ENCODE data around the gene OR2M3.

OR2M3 gene

GRCh38 chr1:248196965-248197364, at the start of gene OR2M3:
Gene OR2M3 (plus strand): TSS chr1:248197265. CDS start chr1:248203068, 5,803 bp downstream.
- ATAC-seq (no peak), DNase-seq (ENCODE audit: low spot score in 2 of 2) (no peak)
- Mint-ChIP-seq H3K4me1 (no peaks in the 10 kb centered on the region), H3K9me3 (peaks cover 10% of the 10 kb centered on the region), H3K4me3 (no peak within 1 kb of the TSS), H3K27ac (no peak within 1 kb of the TSS), H3K36me3 (no peaks in the 10 kb centered on the region)

DNA sequence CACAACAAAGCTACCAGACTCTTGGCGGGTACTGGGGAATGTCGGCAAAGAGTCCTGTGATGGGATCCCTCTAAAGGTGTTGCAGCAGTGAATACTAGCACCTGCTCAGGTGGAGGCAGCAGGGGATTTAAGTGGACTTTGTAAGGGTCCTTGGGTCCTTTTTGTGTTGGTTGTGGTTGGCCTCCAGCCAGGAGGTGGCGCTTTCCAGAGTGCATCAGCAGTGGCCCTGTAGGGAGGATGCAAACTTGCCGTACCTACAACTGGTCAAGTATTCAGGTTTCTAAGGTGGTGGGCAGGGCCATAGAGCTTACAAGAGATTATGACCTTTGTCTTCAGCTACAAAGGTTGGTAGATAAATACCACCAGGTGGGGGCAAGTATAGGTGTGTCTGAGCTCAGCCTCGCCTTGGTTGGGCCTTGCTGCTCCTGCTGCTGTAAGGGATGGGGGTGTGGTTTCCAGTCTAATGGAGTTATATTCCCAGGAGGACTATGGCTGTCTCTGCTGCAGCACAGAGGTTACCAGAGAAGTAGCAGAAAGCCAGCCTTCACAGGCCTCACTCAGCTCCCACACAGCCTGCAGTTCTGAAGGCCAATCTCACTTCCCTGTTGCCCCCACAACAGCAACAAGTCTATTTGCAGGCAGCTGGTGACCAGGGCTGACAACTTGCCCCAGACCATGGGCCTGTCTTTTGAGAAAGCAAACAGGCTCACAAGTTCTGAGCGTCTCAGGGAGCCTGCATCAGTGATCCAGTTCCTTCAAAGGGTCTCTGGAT, 44.8 kb upstream of the OR2M3 start:
- DNase-seq (ENCODE audit: low spot score in 2 of 2) (no peak), ATAC-seq (no peak)
- no peak overlapping the region for H3K4me3 Mint-ChIP-seq
- H3K4me1 Mint-ChIP-seq: no peaks in the 10 kb centered on the region
- H3K27ac Mint-ChIP-seq: no peak overlapping the region
- H3K9me3 Mint-ChIP-seq: peaks cover 5% of the 10 kb centered on the region
- no peaks in the 10 kb centered on the region for H3K36me3 Mint-ChIP-seq

DNA sequence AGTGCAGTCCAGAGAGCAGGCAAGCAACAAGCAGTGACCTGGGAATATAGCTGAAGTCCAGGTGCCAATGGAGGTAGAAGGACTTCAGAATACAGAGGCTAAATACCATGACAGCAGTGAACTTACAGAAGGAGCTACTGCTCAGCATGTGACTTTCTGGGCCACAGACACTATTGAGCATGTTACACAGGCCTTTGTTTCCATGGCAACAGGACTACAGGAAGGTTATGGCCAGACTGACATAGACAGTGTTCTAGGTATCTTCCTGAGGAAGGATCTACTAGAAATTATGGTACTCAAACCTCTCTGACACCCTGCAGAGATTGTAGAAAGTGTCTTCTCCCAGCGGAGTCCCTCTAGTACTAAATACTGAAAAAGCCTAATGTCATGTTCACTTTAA, 41.1 kb upstream of the OR2M3 start:
- no peak overlapping the region for H3K27ac Mint-ChIP-seq

GRCh38 chr1:248158758-248159157, 38.3 kb upstream of the OR2M3 start:
- Mint-ChIP-seq H3K36me3 (no peaks in the 10 kb centered on the region), H3K4me1 (no peaks in the 10 kb centered on the region), H3K27ac (no peak overlapping the region), H3K9me3 (no peaks in the 10 kb centered on the region), H3K4me3 (no peak overlapping the region)
- no peak for DNase-seq (ENCODE audit: low spot score in 2 of 2)
- no peak for ATAC-seq

More for the DNA sequence above, 41.1 kb upstream of the OR2M3 start:
- no peak for DNase-seq (ENCODE audit: low spot score in 2 of 2)
- Mint-ChIP-seq H3K4me3 (no peak overlapping the region), H3K9me3 (no peaks in the 10 kb centered on the region), H3K4me1 (no peaks in the 10 kb centered on the region), H3K36me3 (no peaks in the 10 kb centered on the region)
- no peak for ATAC-seq

DNA sequence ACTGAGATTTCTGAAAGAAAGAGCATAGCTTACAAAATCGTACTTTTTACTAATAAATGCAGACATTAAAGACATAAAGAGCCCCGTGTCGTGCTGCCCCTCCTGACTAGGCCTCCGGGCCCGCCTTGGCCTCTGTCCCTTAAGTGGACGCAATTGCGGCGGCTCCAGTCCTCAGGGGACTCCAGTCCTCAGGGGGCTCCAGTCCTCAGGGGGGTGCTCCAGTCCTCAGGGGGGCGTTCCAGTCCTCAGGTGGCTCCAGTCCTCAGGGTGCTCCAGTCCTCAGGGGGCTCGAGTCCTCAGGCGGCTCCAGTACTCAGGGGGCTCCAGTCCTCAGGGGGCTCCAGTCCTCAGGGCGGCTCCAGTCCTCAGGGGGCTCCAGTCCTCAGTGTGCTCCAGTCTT, 33.0 kb upstream of the OR2M3 start:
- DNase-seq (ENCODE audit: low spot score in 2 of 2) (no peak), ATAC-seq (no peak)
- Mint-ChIP-seq H3K9me3 (no peaks in the 10 kb centered on the region), H3K4me1 (no peaks in the 10 kb centered on the region), H3K36me3 (no peaks in the 10 kb centered on the region), H3K27ac (no peak overlapping the region), H3K4me3 (no peak overlapping the region)

DNA sequence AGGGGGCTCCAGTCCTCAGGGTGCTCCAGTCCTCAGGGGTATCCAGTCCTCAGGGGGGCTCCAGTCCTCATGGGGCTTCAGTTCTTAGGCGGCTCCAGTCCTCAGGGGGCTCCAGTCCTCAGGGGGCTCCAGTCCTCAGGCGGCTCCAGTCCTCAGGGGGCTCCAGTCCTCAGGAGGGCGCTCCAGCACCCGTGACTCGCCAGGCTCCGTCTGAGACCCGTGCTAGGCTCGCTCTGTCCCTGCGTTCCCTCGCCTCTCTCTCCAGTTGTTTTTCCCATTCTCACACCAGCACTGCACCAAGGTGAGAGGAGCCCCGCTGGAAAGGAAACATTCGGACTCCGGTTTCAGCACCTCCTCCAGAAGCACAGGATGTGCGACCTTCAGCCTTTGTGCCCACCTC, 31.9 kb upstream of the OR2M3 start:
- no peak for ATAC-seq
- no peak overlapping the region for H3K27ac Mint-ChIP-seq
- H3K9me3 Mint-ChIP-seq: no peaks in the 10 kb centered on the region
- no peak for DNase-seq (ENCODE audit: low spot score in 2 of 2)
- no peaks in the 10 kb centered on the region for H3K36me3 Mint-ChIP-seq
- no peak overlapping the region for H3K4me3 Mint-ChIP-seq
- no peaks in the 10 kb centered on the region for H3K4me1 Mint-ChIP-seq

- Mint-ChIP-seq H3K4me1 (no peaks in the 10 kb centered on the region), H3K36me3 (no peaks in the 10 kb centered on the region), H3K4me3 (no peak within 1 kb of the TSS), H3K27ac (no peak within 1 kb of the TSS), H3K9me3 (no peaks in the 10 kb centered on the region)
- DNase-seq (ENCODE audit: low spot score in 2 of 2) (no peak), ATAC-seq (no peak)
These were observed 22.5 kb upstream of the OR2M3 start, which contains the start of gene OR2M2 for GRCh38 chr1:248174521-248174920. Gene OR2M2 (plus strand): TSS chr1:248174821. CDS start chr1:248179986, 5,165 bp downstream.

GRCh38 chr1:248183996-248184395, 13.1 kb upstream of the OR2M3 start:
- DNase-seq (ENCODE audit: low spot score in 2 of 2): no peak
- Mint-ChIP-seq H3K27ac (no peak overlapping the region), H3K9me3 (peaks cover 16% of the 10 kb centered on the region), H3K4me1 (no peaks in the 10 kb centered on the region), H3K4me3 (no peak overlapping the region), H3K36me3 (no peaks in the 10 kb centered on the region)
- no peak for ATAC-seq

DNA sequence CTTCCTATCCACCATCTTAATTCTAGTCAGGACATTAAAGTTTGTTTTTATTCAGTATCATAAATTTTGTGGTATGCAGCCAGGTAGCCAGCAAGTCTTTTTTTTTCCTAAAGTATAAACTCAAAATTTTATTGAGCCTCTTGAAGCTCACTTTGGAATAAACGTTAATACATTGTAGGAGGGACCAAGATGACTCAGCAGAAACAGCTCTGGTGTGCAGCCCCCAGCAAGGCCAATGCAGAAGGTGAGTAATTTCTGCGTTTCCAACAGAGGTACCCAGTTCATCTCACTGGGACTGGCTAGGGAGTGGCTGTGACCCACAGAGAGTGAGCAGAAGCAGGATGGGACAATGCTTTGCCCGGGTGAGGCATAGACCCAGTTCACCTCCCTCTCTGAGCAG, 9.7 kb upstream of the OR2M3 start:
- Mint-ChIP-seq H3K4me1 (no peaks in the 10 kb centered on the region), H3K36me3 (no peaks in the 10 kb centered on the region), H3K4me3 (no peak overlapping the region), H3K9me3 (peaks cover 24% of the 10 kb centered on the region), H3K27ac (no peak overlapping the region)
- ATAC-seq: no peak
- DNase-seq (ENCODE audit: low spot score in 2 of 2): no peak

- H3K4me1 Mint-ChIP-seq: no peaks in the 10 kb centered on the region
- no peak overlapping the region for H3K27ac Mint-ChIP-seq
- ATAC-seq (no peak), DNase-seq (ENCODE audit: low spot score in 2 of 2) (no peak)
- H3K4me3 Mint-ChIP-seq: no peak overlapping the region
- H3K36me3 Mint-ChIP-seq: no peaks in the 10 kb centered on the region
- H3K9me3 Mint-ChIP-seq: peaks cover 18% of the 10 kb centered on the region
These were observed 8.0 kb upstream of the OR2M3 start for GRCh38 chr1:248189026-248189425.

GRCh38 chr1:248194117-248194516, 2.9 kb upstream of the OR2M3 start:
- H3K9me3 Mint-ChIP-seq: peaks cover 17% of the 10 kb centered on the region
- DNase-seq (ENCODE audit: low spot score in 2 of 2) (no peak), ATAC-seq (no peak)
- no peak overlapping the region for H3K4me3 Mint-ChIP-seq
- H3K4me1 Mint-ChIP-seq: no peaks in the 10 kb centered on the region
- H3K27ac Mint-ChIP-seq: no peak overlapping the region
- H3K36me3 Mint-ChIP-seq: no peaks in the 10 kb centered on the region

- Mint-ChIP-seq H3K27ac (no peak overlapping the region), H3K4me1 (no peaks in the 10 kb centered on the region), H3K9me3 (peaks cover 6% of the 10 kb centered on the region), H3K36me3 (no peaks in the 10 kb centered on the region), H3K4me3 (no peak overlapping the region)
- ATAC-seq (no peak), DNase-seq (ENCODE audit: low spot score in 2 of 2) (no peak)
These were observed 18.8 kb downstream of the OR2M3 start for GRCh38 chr1:248215880-248216279.

GRCh38 chr1:248225537-248225936, 28.5 kb downstream of the OR2M3 start:
- Mint-ChIP-seq H3K9me3 (peaks cover 8% of the 10 kb centered on the region), H3K36me3 (no peaks in the 10 kb centered on the region), H3K27ac (no peak overlapping the region), H3K4me1 (no peaks in the 10 kb centered on the region), H3K4me3 (no peak overlapping the region)
- ATAC-seq (no peak), DNase-seq (ENCODE audit: low spot score in 2 of 2) (no peak)

DNA sequence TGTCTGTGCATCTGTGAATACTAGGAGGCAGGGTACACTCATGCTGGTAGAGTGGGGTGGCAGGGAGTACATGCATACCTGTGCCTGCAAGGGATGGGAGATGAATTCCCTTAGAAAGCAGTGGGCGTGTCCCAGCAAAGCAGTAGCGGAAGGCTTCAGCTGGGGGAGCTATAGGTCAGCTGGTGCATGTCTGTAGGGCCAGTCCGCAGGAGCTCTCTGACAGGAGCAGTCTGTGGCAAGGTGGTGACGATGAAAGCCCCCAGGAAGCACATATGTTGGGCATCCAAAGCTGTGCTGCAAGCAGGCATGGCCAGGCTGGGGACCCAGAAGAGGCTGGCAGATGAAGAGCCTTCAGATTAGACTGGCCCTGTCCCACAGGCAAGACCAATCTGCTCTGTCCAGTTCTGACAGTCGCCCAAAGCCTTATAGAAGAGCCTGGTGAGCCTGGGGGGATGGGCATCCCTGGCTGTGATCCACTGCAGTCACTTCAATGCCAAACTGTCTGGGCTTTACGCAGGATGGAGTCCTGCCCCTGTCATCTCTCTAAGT, 32.4 kb downstream of the OR2M3 start:
- Mint-ChIP-seq H3K27ac (no peak overlapping the region), H3K36me3 (no peaks in the 10 kb centered on the region), H3K9me3 (peaks cover 8% of the 10 kb centered on the region), H3K4me1 (no peaks in the 10 kb centered on the region), H3K4me3 (no peak overlapping the region)
- DNase-seq (ENCODE audit: low spot score in 2 of 2): no peak
- no peak for ATAC-seq

DNA sequence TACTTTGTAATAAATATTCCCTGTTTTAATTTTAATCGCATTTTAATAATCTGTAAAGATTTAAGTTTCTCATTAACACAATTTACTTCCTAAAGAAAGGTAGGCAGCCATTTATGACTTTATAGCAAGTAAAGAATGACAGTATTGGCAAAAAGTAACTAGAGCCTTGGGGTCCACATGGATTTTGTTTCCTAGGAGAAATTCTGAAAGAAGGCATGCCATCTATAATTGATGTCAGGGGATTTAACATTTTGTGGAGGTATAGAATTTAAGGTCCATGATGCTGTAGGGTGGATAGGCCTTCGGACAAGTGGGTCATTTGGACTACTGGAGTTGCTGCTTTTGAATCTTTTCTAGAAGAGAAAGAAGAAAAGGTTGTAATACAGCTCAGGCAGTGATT, 34.1 kb downstream of the OR2M3 start, which contains the start of gene OR2M4:
OR2M4 (plus strand) TSS at position 301 of the 400 bp plus-strand sequence. CDS start 7,512 bp downstream, outside the sequence.
- ATAC-seq (no peak), DNase-seq (ENCODE audit: low spot score in 2 of 2) (no peak)
- H3K9me3 Mint-ChIP-seq: peaks cover 3% of the 10 kb centered on the region
- no peaks in the 10 kb centered on the region for H3K36me3 Mint-ChIP-seq
- H3K4me3 Mint-ChIP-seq: no peak within 1 kb of the TSS
- H3K27ac Mint-ChIP-seq: no peak within 1 kb of the TSS
- H3K4me1 Mint-ChIP-seq: no peaks in the 10 kb centered on the region

DNA sequence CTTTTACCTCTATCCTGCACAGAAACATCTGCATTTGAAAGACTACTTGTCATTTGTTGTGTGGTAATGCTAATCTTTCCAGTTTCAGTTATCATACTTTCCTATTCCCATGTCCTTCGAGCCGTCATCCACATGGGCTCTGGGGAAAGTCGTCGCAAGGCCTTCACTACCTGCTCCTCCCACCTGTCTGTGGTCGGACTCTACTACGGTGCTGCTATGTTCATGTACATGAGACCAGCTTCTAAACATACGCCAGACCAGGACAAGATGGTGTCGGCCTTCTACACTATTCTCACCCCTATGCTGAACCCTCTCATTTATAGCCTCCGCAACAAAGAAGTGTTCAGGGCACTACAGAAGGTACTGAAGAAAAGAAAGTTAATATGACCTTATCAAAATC, 42.4 kb downstream of the OR2M3 start:
- no peak for ATAC-seq
- no peaks in the 10 kb centered on the region for H3K9me3 Mint-ChIP-seq
- H3K27ac Mint-ChIP-seq: no peak overlapping the region
- no peak overlapping the region for H3K4me3 Mint-ChIP-seq
- no peak for DNase-seq (ENCODE audit: low spot score in 2 of 2)
- no peaks in the 10 kb centered on the region for H3K4me1 Mint-ChIP-seq
- H3K36me3 Mint-ChIP-seq: no peaks in the 10 kb centered on the region

Measured in stimulated activated effector memory CD8-positive, alpha-beta T cell treated with anti-CD3 and anti-CD28 coated beads, Interleukin-12 subunit alpha, Interleukin-12 subunit beta, amount 100 ng/mL, for 72 hours (primary cell).